H9 (cell line): ENCODE data around the gene SUN1. TPM values are rescaled to one million over a fixed set of nuclear protein-coding genes. Genes with fewer than 3 reads are reported as not detected.

ENCODE experiments used
- DNase-seq: peaks from one replicate; pipeline ENCODE4 v3.0.0-alpha.2; 2017
- H2AFZ ChIP-seq: one replicate; pipeline ENCODE4 v1.6.1; 2013; ENCODE audit warnings: mild to moderate bottlenecking, low read length, control low read depth, moderate library complexity
- H2AK5ac ChIP-seq: 2 replicates; pipeline ENCODE4 v1.6.1; 2013; ENCODE audit warnings: low read length, control low read depth, mixed read lengths; ENCODE audit not compliant: insufficient read length
- H2BK120ac ChIP-seq: one replicate; pipeline ENCODE4 v1.6.1; 2013; ENCODE audit warnings: low read depth, mild to moderate bottlenecking, low read length, control low read depth, inconsistent platforms; ENCODE audit not compliant: poor library complexity, severe bottlenecking
- H2BK12ac ChIP-seq: 2 replicates; pipeline ENCODE4 v1.6.1; 2013; ENCODE audit warnings: low read length, control low read depth, mixed read lengths, low read depth; ENCODE audit not compliant: insufficient read length
- H2BK15ac ChIP-seq: 2 replicates; pipeline ENCODE4 v1.6.1; 2013; ENCODE audit warnings: low read depth, low read length, control low read depth
- H2BK20ac ChIP-seq: one replicate; pipeline ENCODE4 v1.6.1; 2013; ENCODE audit warnings: low read depth, mild to moderate bottlenecking, low read length, control low read depth, inconsistent platforms; ENCODE audit not compliant: poor library complexity, severe bottlenecking
- H2BK5ac ChIP-seq: 2 replicates; pipeline ENCODE4 v1.6.1; 2013; ENCODE audit warnings: low read length, control low read depth, mixed read lengths; ENCODE audit not compliant: insufficient read length
- H3K14ac ChIP-seq: 2 replicates; pipeline ENCODE4 v1.6.1; 2013; ENCODE audit warnings: low read length, control low read depth; ENCODE audit not compliant: insufficient read depth
- H3K18ac ChIP-seq: 2 replicates; pipeline ENCODE4 v1.6.1; 2013; ENCODE audit warnings: low read depth, mild to moderate bottlenecking, mixed read lengths, low read length, control low read depth; ENCODE audit not compliant: insufficient read length
- H3K23ac ChIP-seq: 2 replicates; pipeline ENCODE4 v1.6.1; 2013; ENCODE audit warnings: low read length, control low read depth, mixed read lengths, low read depth; ENCODE audit not compliant: insufficient read length
- H3K23me2 ChIP-seq: 2 replicates; pipeline ENCODE4 v1.6.1; 2013; ENCODE audit warnings: low read depth, mild to moderate bottlenecking, mixed read lengths, low read length, control low read depth; ENCODE audit not compliant: insufficient read length, poor library complexity, severe bottlenecking
- H3K27ac ChIP-seq: 2 replicates; pipeline ENCODE4 v1.5.1; 2013; ENCODE audit warnings: low read length, control low read depth, mixed read lengths, low read depth; ENCODE audit not compliant: insufficient read length
- H3K27me3 ChIP-seq: 2 replicates; pipeline ENCODE4 v1.6.1; 2013; ENCODE audit warnings: low read length, control low read depth, inconsistent platforms; ENCODE audit not compliant: insufficient read depth
- H3K4ac ChIP-seq: 2 replicates; pipeline ENCODE4 v1.6.1; 2013; ENCODE audit warnings: low read depth, mild to moderate bottlenecking, control low read depth, inconsistent platforms, low read length, moderate library complexity
- H3K4me1 ChIP-seq: 2 replicates; pipeline ENCODE4 v1.6.1; 2013; ENCODE audit warnings: low read length, control low read depth, inconsistent platforms; ENCODE audit not compliant: insufficient read depth
- H3K4me2 ChIP-seq: 2 replicates; pipeline ENCODE4 v1.6.1; 2013; ENCODE audit warnings: low read length, control low read depth, mixed read lengths; ENCODE audit not compliant: insufficient read length, insufficient read depth
- H3K56ac ChIP-seq: 2 replicates; pipeline ENCODE4 v1.6.1; 2013; ENCODE audit warnings: low read depth, mild to moderate bottlenecking, mixed read lengths, low read length, control low read depth; ENCODE audit not compliant: insufficient read length
- H3K79me1 ChIP-seq: 2 replicates; pipeline ENCODE4 v1.6.1; 2013; ENCODE audit warnings: low read depth, mild to moderate bottlenecking, moderate library complexity, low read length, control low read depth, inconsistent platforms; ENCODE audit not compliant: insufficient read depth, poor library complexity, severe bottlenecking
- H3K79me2 ChIP-seq: 2 replicates; pipeline ENCODE4 v1.6.1; 2013; ENCODE audit warnings: low read length, control low read depth, inconsistent platforms; ENCODE audit not compliant: insufficient read depth
- H3K9ac ChIP-seq: 2 replicates; pipeline ENCODE4 v1.6.1; 2013; ENCODE audit warnings: low read length, control low read depth, mixed read lengths; ENCODE audit not compliant: insufficient read length; ENCODE audit errors: extremely low read depth
- H3K9me3 ChIP-seq: one replicate; pipeline ENCODE4 v1.6.1; 2013; ENCODE audit warnings: low read depth, low read length, inconsistent platforms; ENCODE audit not compliant: control insufficient read depth
- H3T11ph ChIP-seq: one replicate; pipeline ENCODE4 v1.6.1; 2013; ENCODE audit warnings: mild to moderate bottlenecking, low read length, control low read depth, inconsistent platforms
- H4K20me1 ChIP-seq: one replicate; pipeline ENCODE4 v1.6.1; 2013; ENCODE audit not compliant: control insufficient read depth, insufficient read length, insufficient read depth
- H4K5ac ChIP-seq: 2 replicates; pipeline ENCODE4 v1.6.1; 2013; ENCODE audit warnings: low read depth, mild to moderate bottlenecking, mixed read lengths, low read length, control low read depth; ENCODE audit not compliant: insufficient read length
- H4K8ac ChIP-seq: replicated peaks from 2 replicates; pipeline ENCODE4 v1.6.1; 2013; ENCODE audit warnings: low read length, control low read depth, mixed read lengths, low read depth; ENCODE audit not compliant: insufficient read length
- H4K91ac ChIP-seq: 2 replicates; pipeline ENCODE4 v1.6.1; 2013; ENCODE audit warnings: low read depth, mild to moderate bottlenecking, moderate library complexity, mixed read lengths, low read length, control low read depth; ENCODE audit not compliant: insufficient read length
- H3K27ac Mint-ChIP-seq, 3 experiments: 2 replicates in 2 of 3; 3 replicates in 1 of 3; pipeline ENCODE4 v1.8.0; 2020 to 2021; ENCODE audit warnings: mixed read lengths in 3 of 3, mild to moderate bottlenecking in 1 of 3, moderate library complexity in 1 of 3
- H3K27me3 Mint-ChIP-seq: 2 replicates; pipeline ENCODE4 v1.8.0; 2021; ENCODE audit warnings: low read depth, mild to moderate bottlenecking, moderate library complexity, mixed read lengths
- H3K36me3 Mint-ChIP-seq, 3 experiments: 2 replicates in 2 of 3; 3 replicates in 1 of 3; pipeline ENCODE4 v1.8.0; 2020 to 2021; ENCODE audit warnings: low read depth in 3 of 3, mixed read lengths in 3 of 3; ENCODE audit not compliant: insufficient read depth in 1 of 3
- H3K4me1 Mint-ChIP-seq, 2 experiments: 2 replicates each; pipeline ENCODE4 v1.8.0; 2020; ENCODE audit warnings: mixed read lengths in 2 of 2
- H3K4me3 Mint-ChIP-seq, 2 experiments: 2 replicates in 1 of 2; 3 replicates in 1 of 2; pipeline ENCODE4 v1.8.0; 2020 to 2021; ENCODE audit warnings: mild to moderate bottlenecking in 2 of 2, mixed read lengths in 2 of 2, moderate library complexity in 1 of 2
- H3K9me3 Mint-ChIP-seq, 2 experiments: 2 replicates in 1 of 2; 3 replicates in 1 of 2; pipeline ENCODE4 v1.8.0; 2020; ENCODE audit warnings: mild to moderate bottlenecking in 2 of 2, mixed read lengths in 2 of 2, moderate library complexity in 1 of 2
- CTCF ChIP-seq: fragments of 200-600 bp; sonication (generic); conservative IDR thresholded peaks from 3 replicates; pipeline ENCODE4 v1.8.0; 2021; ENCODE audit warnings: antibody characterized with exemption, mild to moderate bottlenecking
- WGBS: extraction: QIAGEN DNeasy Blood & Tissue Kit; methylation state at CpG from one replicate; pipeline ENCODE4 v1.1.7; 2013; ENCODE audit warnings: missing lambda C conversion rate, low lambda C conversion rate, mixed read lengths; ENCODE audit not compliant: insufficient read length; ENCODE audit errors: extremely low coverage; 5-methylcytosine and 5-hydroxymethylcytosine counted together
- total RNA-seq: library from RNA; stranded (reverse); gene quantifications from 2 replicates; pipeline ENCODE4 v1.2.1, GENCODE V29; 2021

The SUN1 gene
- total RNA-seq, 1 experiment from 2014 or later = 118 TPM

- peak overlapping the region in 1 of 2 experiments; percentile 29; a peak in 2 of 5 replicates for H3K4me3 Mint-ChIP-seq
- WGBS = no CpG with 5 or more reads among the region's 24 CpGs
Measured at GRCh38 chr7:901388-902154, 69.3 kb downstream of the SUN1 start.

More at GRCh38 chr7:901388-902154, 69.3 kb downstream of the SUN1 start:
- Mint-ChIP-seq H3K27me3 (peaks cover 17% of the 10 kb centered on the region), H3K27ac (no peak overlapping the region; a peak in 2 of 7 replicates), H3K4me1 (peaks cover 2 to 3% of the 10 kb centered on the region in 2 experiments; a peak in 1 of 4 replicates), H3K9me3 (no peaks in the 10 kb centered on the region; a peak in 1 of 5 replicates), H3K36me3 (peaks cover 0 to 5% (median 4%) of the 10 kb centered on the region in 3 experiments; a peak in 5 of 7 replicates)
- H3K18ac ChIP-seq = peak overlapping the region; percentile 61
- no peak for TF ChIP-seq CTCF
- no peaks in the 10 kb centered on the region for H3K79me1 ChIP-seq
- H3K4ac ChIP-seq = no peak overlapping the region
- no peak overlapping the region for H3T11ph ChIP-seq
- no peak overlapping the region; the same call in 1 of the 2 replicates for H3K14ac ChIP-seq
- H2BK15ac ChIP-seq = no peak overlapping the region
- no peak overlapping the region for H2AFZ ChIP-seq
- DNase-seq = peak; percentile 99
- H3K4me1 ChIP-seq = no peaks in the 10 kb centered on the region
- H4K91ac ChIP-seq = no peak overlapping the region
- H3K27me3 ChIP-seq = no peaks in the 10 kb centered on the region; the same call in 1 of the 2 replicates
- no peak overlapping the region for H2BK5ac ChIP-seq
- H3K23ac ChIP-seq = no peak overlapping the region
- H3K27ac ChIP-seq = no peak overlapping the region
- no peaks in the 10 kb centered on the region for H4K20me1 ChIP-seq
- peak overlapping the region; percentile 39 for H3K4me2 ChIP-seq
- H3K9ac ChIP-seq = no peak overlapping the region
- H2BK12ac ChIP-seq = no peak overlapping the region
- H3K79me2 ChIP-seq = no peaks in the 10 kb centered on the region
- H3K23me2 ChIP-seq = no peaks in the 10 kb centered on the region
- no peak overlapping the region for H2AK5ac ChIP-seq
- H3K9me3 ChIP-seq = no peaks in the 10 kb centered on the region
- no peak overlapping the region for H2BK120ac ChIP-seq
- no peak overlapping the region for H4K8ac ChIP-seq
- no peak overlapping the region for H3K56ac ChIP-seq
- no peak overlapping the region for H4K5ac ChIP-seq
- H2BK20ac ChIP-seq = no peak overlapping the region
